Astrocyte (in vitro differentiated cells and primary cell): ENCODE data around the gene PDSS2. TPM values are rescaled to one million over a fixed set of nuclear protein-coding genes. Genes with fewer than 3 reads are reported as not detected.

Experiments used
- DNase-seq: peaks from one replicate; pipeline ENCODE4 v3.0.0-alpha.2; 2010; ENCODE audit warnings: low read depth
- FAIRE-seq: peaks from 2 replicates; lab custom pipeline; 2011; peaks lifted over from hg19 to GRCh38; lab: Jason Lieb, UNC
- H2AFZ ChIP-seq: 2 replicates; pipeline ENCODE4 v1.6.0; 2012; ENCODE audit warnings: low read depth, low read length, inconsistent platforms
- H3K27ac ChIP-seq: 2 replicates; pipeline ENCODE4 v1.5.1; 2011; ENCODE audit warnings: low read depth, low read length, inconsistent platforms
- H3K27me3 ChIP-seq: 2 replicates; pipeline ENCODE4 v1.6.0; 2011; ENCODE audit warnings: low read length, inconsistent platforms; ENCODE audit not compliant: insufficient read depth
- H3K36me3 ChIP-seq: 2 replicates; pipeline ENCODE4 v1.5.1; 2011; ENCODE audit warnings: low read length, inconsistent platforms; ENCODE audit not compliant: insufficient read depth
- H3K4me1 ChIP-seq: 2 replicates; pipeline ENCODE4 v1.5.1; 2011; ENCODE audit warnings: low read length, inconsistent platforms; ENCODE audit not compliant: insufficient read depth
- H3K4me2 ChIP-seq: 2 replicates; pipeline ENCODE4 v1.6.0; 2012; ENCODE audit warnings: low read length, inconsistent platforms
- H3K4me3 ChIP-seq: 2 replicates; pipeline ENCODE4 v1.5.1; 2011; ENCODE audit warnings: low read depth, mild to moderate bottlenecking, low read length, inconsistent platforms; ENCODE audit not compliant: insufficient read depth
- H3K79me2 ChIP-seq: 2 replicates; pipeline ENCODE4 v1.6.0; 2012; ENCODE audit warnings: mild to moderate bottlenecking, low read length, inconsistent platforms; ENCODE audit not compliant: insufficient read depth
- H3K9ac ChIP-seq: 2 replicates; pipeline ENCODE4 v1.6.0; 2012; ENCODE audit warnings: mild to moderate bottlenecking, low read length, inconsistent platforms
- H3K9me3 ChIP-seq: 2 replicates; pipeline ENCODE4 v1.5.1; 2012; ENCODE audit warnings: low read depth, mild to moderate bottlenecking, low read length, inconsistent platforms; ENCODE audit not compliant: insufficient read depth
- H4K20me1 ChIP-seq: 2 replicates; pipeline ENCODE4 v1.6.0; 2012; ENCODE audit warnings: low read length, inconsistent platforms; ENCODE audit not compliant: insufficient read depth
- H3K27ac Mint-ChIP-seq: one replicate; pipeline ENCODE4 v1.8.0; 2021; ENCODE audit warnings: mild to moderate bottlenecking, mixed read lengths; ENCODE audit not compliant: unreplicated experiment
- H3K27me3 Mint-ChIP-seq: one replicate; pipeline ENCODE4 v1.8.0; 2021; ENCODE audit warnings: low read depth, mixed read lengths; ENCODE audit not compliant: unreplicated experiment
- H3K36me3 Mint-ChIP-seq: one replicate; pipeline ENCODE4 v1.8.0; 2021; ENCODE audit warnings: low read depth, mixed read lengths; ENCODE audit not compliant: unreplicated experiment
- H3K4me1 Mint-ChIP-seq: one replicate; pipeline ENCODE4 v1.8.0; 2021; ENCODE audit warnings: low read depth, mixed read lengths; ENCODE audit not compliant: unreplicated experiment
- H3K4me3 Mint-ChIP-seq: one replicate; pipeline ENCODE4 v1.8.0; 2021; ENCODE audit warnings: mild to moderate bottlenecking, moderate library complexity, mixed read lengths; ENCODE audit not compliant: unreplicated experiment
- H3K9me3 Mint-ChIP-seq: one replicate; pipeline ENCODE4 v1.8.0; 2021; ENCODE audit warnings: mild to moderate bottlenecking, mixed read lengths; ENCODE audit not compliant: unreplicated experiment
- CTCF ChIP-seq: IDR thresholded peaks from 2 replicates; pipeline ENCODE4 v1.5.1; 2011; ENCODE audit warnings: low read depth, mild to moderate bottlenecking, inconsistent platforms, low read length, moderate library complexity; ENCODE audit not compliant: insufficient read depth
- EZH2 ChIP-seq: IDR thresholded peaks from 2 replicates; pipeline ENCODE4 v1.6.1; 2012; ENCODE audit warnings: mild to moderate bottlenecking, low read length, inconsistent platforms; ENCODE audit not compliant: insufficient read depth
- total RNA-seq: library from RNA; stranded (reverse); gene quantifications from 2 replicates; pipeline ENCODE4 v1.2.1, GENCODE V29; 2021

Gene PDSS2
- total RNA-seq, 1 donor from 2014 or later: 7.7 TPM

GRCh38 chr6:107161521-107161920, 297.8 kb downstream of the PDSS2 start:
- Histone ChIP-seq H3K4me1 (no peaks in the 10 kb centered on the region), H4K20me1 (no peaks in the 10 kb centered on the region), H2AFZ (no peak overlapping the region), H3K9me3 (no peaks in the 10 kb centered on the region), H3K4me3 (no peak overlapping the region), H3K36me3 (no peaks in the 10 kb centered on the region), H3K4me2 (no peak overlapping the region), H3K27me3 (no peaks in the 10 kb centered on the region), H3K9ac (no peak overlapping the region), H3K27ac (no peak overlapping the region), H3K79me2 (no peaks in the 10 kb centered on the region)
- no peak overlapping the region for H3K4me3 Mint-ChIP-seq
- no peak overlapping the region for H3K27ac Mint-ChIP-seq
- TF ChIP-seq CTCF (no peak), EZH2 (no peak)
- FAIRE-seq: no peak
- no peaks in the 10 kb centered on the region for H3K9me3 Mint-ChIP-seq
- DNase-seq: no peak
- H3K36me3 Mint-ChIP-seq: no peaks in the 10 kb centered on the region
- no peaks in the 10 kb centered on the region for H3K4me1 Mint-ChIP-seq
- H3K27me3 Mint-ChIP-seq: no peaks in the 10 kb centered on the region

DNA sequence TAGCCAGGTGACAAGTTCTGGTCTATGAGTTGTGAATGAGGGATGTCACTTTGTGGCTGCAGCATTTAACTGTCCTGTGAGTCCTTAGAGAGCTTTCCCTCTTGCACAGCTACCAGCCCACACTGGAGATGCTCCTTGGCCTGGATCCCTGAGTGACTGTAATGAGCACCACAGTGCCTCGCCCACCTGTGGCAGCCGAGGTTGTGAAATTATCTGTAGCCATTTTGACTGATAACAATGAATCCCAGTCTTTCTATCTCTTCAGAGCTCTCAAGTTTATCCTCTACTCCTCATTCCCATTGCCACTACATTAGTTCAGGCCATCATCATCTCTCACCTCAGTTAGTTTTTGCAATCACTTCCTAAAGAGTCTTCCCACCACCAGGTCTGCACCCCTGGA, 302.7 kb downstream of the PDSS2 start:
- no peak overlapping the region for H3K4me2 ChIP-seq
- H3K27me3 ChIP-seq: no peaks in the 10 kb centered on the region
- H3K79me2 ChIP-seq: no peaks in the 10 kb centered on the region
- H3K4me1 ChIP-seq: no peaks in the 10 kb centered on the region
- no peak overlapping the region for H3K9ac ChIP-seq
- no peaks in the 10 kb centered on the region for H3K27me3 Mint-ChIP-seq
- no peak overlapping the region for H3K27ac ChIP-seq
- H3K36me3 ChIP-seq: no peaks in the 10 kb centered on the region
- no peak for DNase-seq
- H4K20me1 ChIP-seq: no peaks in the 10 kb centered on the region
- no peak overlapping the region for H3K4me3 Mint-ChIP-seq
- no peak for FAIRE-seq
- TF ChIP-seq CTCF (no peak), EZH2 (no peak)
- H3K9me3 ChIP-seq: no peaks in the 10 kb centered on the region
- H3K4me1 Mint-ChIP-seq: peaks cover under 1% of the 10 kb centered on the region
- H2AFZ ChIP-seq: no peak overlapping the region
- H3K27ac Mint-ChIP-seq: no peak overlapping the region
- H3K36me3 Mint-ChIP-seq: no peaks in the 10 kb centered on the region
- H3K9me3 Mint-ChIP-seq: no peaks in the 10 kb centered on the region
- no peak overlapping the region for H3K4me3 ChIP-seq

GRCh38 chr6:107154801-107155160, 304.6 kb downstream of the PDSS2 start:
- DNase-seq: no peak
- no peaks in the 10 kb centered on the region for H3K36me3 Mint-ChIP-seq
- no peak overlapping the region for H3K9ac ChIP-seq
- H3K4me1 ChIP-seq: no peaks in the 10 kb centered on the region
- no peaks in the 10 kb centered on the region for H3K79me2 ChIP-seq
- no peak overlapping the region for H3K4me3 ChIP-seq
- H3K4me1 Mint-ChIP-seq: peaks cover 3% of the 10 kb centered on the region
- no peak for FAIRE-seq
- no peak overlapping the region for H3K4me2 ChIP-seq
- no peak for TF ChIP-seq EZH2
- TF ChIP-seq CTCF: no peak
- no peaks in the 10 kb centered on the region for H3K9me3 ChIP-seq
- no peaks in the 10 kb centered on the region for H3K36me3 ChIP-seq
- H3K27me3 Mint-ChIP-seq: no peaks in the 10 kb centered on the region
- H2AFZ ChIP-seq: no peak overlapping the region
- H4K20me1 ChIP-seq: no peaks in the 10 kb centered on the region
- H3K9me3 Mint-ChIP-seq: no peaks in the 10 kb centered on the region
- no peak overlapping the region for H3K27ac ChIP-seq
- no peak overlapping the region for H3K4me3 Mint-ChIP-seq
- no peaks in the 10 kb centered on the region for H3K27me3 ChIP-seq
- H3K27ac Mint-ChIP-seq: no peak overlapping the region
